Pons (tissue), 1 donor: ENCODE data around the gene NTHL1.

Source experiments
- DNase-seq: peaks from one replicate; pipeline ENCODE4 v3.0.0-alpha.2; 2016; ENCODE audit warnings: low spot score

Gene NTHL1

DNA sequence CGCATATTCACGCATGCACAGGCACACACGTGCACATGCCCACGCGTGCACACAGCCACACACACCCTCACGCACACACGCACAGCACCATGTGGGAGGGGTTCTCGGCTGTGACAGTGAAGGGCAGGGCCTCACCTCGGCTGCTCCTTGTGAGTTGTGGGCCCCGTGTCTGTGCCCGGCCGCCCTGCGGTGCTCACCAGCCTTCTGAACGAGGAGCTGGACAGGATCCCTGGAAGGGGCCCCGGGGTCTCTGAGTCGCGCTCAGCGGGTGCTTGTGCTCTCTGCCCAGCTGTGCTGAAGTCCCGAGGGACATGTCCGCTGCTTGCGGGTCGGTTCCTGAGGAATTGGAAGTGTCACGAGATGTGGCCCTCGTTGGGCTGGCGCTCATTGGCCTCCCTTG, 16.2 kb upstream of the NTHL1 start:
- no peak for DNase-seq

GRCh38 chr16:2062801-2063200, 15.2 kb upstream of the NTHL1 start:
- no peak for DNase-seq

- no peak for DNase-seq
Observed at GRCh38 chr16:2061526-2061925, 13.9 kb upstream of the NTHL1 start.

GRCh38 chr16:2061023-2061422, 13.4 kb upstream of the NTHL1 start:
- DNase-seq = no peak

- DNase-seq = no peak
Observed at GRCh38 chr16:2060346-2060745, 12.7 kb upstream of the NTHL1 start.

GRCh38 chr16:2058872-2059271, 11.2 kb upstream of the NTHL1 start:
- no peak for DNase-seq

DNA sequence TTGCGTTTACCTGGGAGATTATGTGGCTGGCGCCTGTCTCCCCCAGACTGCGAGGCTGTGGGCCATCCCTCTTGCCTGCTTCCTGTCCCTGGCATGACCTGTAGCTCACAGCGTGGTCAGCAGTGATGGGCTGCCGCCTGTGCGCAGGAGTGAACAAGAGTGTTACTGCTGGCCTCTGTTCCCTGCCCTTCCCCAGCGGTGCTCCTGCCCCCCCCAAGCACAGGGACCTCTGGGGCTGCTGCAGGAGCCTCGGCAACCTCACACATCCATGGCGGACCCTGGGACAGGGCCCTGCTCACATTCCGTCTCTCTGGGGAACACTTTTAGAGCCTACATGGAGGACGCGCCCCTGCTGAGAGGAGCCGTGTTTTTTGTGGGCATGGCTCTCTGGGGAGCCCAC, 10.8 kb upstream of the NTHL1 start:
- no peak for DNase-seq

DNA sequence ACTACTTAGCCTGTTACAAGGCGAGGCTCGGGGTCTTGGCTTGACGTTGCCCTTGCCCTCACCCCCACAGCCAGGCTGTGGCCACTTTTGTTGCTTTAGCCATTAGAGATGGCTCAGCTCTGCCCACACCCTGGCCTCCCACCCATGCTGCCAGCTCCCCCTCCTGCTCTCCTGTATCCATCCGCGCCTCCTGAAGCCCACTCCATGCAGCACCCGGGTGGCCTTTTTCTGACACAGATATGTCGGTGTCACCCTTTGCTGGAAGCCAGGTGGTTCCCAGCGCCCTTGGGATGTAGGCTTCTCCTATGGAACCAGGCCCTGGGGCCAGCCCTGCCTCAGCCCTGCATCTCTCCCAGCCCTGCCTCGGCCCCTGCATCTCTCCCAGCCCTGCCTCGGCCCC, 9.8 kb upstream of the NTHL1 start:
- DNase-seq = no peak

GRCh38 chr16:2056681-2057407, 9.2 kb upstream of the NTHL1 start:
- DNase-seq = peak; percentile 73

- DNase-seq = peak; percentile 32
Observed at GRCh38 chr16:2056077-2056476, 8.4 kb upstream of the NTHL1 start.

DNA sequence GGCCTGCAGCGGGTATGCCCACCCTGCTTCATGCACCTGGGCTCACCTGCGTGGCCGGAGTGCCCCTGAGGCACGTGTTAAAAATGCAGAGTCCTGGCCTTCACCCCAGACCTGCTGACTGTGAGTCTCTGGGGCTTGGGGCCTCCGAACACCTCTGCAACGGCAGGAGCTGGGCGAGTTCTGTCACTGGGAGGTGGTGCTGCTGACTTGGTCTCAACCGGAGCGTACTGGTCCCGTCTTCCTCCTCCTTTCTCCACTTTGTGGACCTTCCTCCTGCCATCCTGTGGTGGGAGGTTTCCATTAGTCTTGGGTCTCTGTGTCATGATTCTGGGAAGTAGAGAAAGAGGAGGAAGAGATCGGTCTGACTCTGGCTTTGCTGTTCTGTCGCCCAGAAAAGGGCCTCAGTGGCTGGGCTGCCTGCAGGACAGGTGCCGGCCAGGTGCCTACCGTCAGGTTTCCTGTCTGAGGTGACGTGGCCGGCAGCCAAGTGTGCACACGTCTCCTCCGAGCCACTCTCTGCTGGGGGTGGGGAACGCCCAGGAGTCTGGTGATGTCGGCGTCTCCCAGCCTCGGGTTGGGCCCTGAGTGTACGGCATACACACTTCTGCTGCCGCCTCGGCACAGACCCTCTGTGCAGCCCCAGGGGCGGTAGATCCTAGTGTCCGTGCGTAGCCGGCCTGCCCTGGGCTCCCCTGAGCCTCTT, 7.1 kb upstream of the NTHL1 start:
- DNase-seq = no peak

GRCh38 chr16:2053897-2054296, 6.3 kb upstream of the NTHL1 start:
- no peak for DNase-seq

DNA sequence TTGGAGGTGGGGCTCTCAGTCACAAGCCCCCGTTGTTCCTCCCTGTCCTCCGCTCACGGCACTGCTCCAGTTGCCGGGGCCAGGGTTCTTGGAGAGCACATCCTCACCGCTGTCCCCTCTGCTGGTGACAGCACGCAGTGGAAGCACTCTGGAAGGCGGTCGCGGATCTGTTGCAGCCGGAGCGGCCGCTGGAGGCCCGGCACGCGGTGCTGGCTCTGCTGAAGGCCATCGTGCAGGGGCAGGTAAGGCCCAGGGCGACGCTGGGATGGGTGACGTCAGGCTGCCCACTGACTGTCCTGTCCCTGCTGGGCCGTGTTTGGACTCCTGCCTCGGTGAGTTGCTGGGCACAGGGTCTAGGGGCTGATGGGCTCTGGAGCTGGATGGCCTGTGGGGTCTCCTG, 5.6 kb upstream of the NTHL1 start:
- no peak for DNase-seq

GRCh38 chr16:2048116-2048543, 496 bp upstream of the NTHL1 start:
- no peak for DNase-seq

- no peak for DNase-seq
Observed at GRCh38 chr16:2046893-2047329, 723 bp downstream of the NTHL1 start.

- no peak for DNase-seq
Observed at GRCh38 chr16:2045965-2046892, 1.4 kb downstream of the NTHL1 start.

- no peak for DNase-seq
Observed at GRCh38 chr16:2044541-2044940, 3.1 kb downstream of the NTHL1 start.

DNA sequence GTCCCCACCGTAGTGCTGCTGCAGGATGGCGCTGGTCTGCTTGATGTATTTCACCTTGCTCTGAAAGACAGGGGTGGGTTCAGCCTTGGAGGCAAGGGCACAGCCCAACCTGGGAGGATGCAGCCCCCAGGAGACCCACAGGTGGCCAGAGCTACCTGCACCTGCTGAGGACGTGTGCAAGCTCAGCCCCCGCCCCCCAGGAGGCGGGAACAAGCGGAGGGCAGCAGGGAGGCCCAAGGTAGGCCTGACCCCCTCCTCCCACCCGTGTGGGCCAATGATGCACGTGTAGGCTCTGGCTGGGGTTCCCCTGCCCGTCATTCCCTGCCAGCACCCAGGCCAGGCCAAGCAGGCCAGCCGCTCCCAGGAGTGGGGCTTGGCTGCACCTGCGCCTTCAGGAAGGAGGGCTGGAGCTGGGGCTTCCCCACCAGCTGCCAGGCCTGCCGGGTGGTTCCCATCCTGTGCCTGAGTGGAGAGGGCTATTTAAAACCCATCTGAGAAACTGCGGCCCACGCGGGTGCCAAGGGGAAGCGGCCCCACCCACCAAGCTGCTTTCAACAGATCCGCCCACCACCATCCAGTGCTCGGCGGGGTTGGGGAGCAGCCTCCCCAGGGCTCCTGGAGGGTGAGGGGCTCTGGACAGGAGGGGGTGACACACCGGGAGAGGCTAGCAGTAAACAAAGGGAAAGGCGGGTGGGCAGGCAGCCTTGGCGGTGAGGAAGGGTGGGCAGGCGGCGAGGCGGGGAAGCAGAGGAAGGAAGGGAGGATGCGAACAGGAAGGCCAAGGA, 3.8 kb downstream of the NTHL1 start:
- no peak for DNase-seq

DNA sequence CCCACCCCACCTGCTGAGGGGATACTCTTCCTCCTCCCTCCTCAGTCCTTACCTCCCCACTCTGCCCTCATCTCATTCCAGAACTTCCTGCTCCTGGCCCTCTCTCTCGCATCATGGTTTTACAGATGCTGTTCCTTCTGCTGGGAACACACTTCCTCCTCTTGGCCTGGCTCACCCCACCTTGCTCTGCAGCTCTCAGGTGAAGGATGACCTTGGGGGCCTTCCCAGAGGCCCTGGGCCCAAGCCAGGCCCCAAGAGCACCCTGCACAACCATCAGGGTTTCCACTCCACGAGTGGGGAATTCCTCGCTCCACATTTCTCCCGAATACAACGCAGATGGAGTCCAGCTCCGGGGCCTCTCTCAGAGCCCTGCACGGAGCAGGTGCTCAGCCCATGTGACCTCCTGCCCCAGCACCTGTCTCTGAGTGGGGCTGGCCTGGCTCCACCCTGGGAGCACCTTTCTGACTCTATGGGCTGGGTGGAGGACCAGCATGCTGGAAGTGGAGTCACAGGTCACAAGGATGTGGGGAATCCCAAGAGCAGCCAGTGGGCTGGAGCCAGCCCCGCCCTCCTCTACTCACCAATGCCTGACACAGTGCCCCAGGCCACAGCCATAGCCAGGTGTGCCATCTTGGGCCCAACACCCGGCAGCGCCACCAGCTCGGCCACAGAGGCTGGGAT, 4.5 kb downstream of the NTHL1 start:
- no peak for DNase-seq

DNA sequence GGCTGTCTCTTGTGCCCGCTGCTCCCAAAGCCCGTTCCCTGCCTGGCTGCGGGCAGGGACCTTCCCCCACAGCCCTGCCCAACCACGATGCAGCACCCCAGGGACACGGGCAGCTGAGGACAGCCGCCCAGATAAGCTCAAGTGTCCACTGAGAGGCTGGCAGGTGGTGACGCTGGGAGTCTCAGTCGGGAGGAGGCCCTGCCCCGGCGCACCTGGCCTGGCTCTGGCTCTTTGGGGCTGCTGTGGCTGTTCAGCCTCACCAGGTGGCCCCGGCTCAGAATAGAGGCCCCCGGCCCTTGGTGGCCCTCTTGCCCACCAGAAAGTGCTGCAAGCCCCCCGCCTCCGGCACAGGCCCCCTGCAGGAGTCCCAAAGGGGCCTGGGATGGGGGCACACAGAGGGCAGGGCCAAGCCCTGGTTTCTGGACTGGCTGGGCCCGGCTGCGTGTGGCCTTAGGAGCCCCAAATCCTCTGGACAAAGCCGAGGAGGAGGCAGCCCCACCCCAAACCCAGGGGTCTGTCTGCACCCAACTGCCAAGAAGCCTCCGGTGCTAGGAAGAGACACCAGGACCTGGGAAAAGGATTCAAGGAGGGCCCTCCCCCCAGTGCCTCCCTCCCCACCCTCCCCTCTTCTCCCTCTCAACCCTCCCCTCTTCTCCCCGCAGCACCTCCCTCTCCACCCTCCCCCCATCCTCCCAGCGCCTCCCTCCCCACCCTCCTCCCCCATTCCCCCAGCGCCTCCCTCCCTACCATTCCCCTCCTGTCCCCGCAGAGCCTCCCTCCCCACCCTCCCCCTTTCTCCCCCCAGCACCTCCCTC, 5.3 kb downstream of the NTHL1 start:
- DNase-seq = no peak
